ENCODE data around the gene RGS11.

DNA sequence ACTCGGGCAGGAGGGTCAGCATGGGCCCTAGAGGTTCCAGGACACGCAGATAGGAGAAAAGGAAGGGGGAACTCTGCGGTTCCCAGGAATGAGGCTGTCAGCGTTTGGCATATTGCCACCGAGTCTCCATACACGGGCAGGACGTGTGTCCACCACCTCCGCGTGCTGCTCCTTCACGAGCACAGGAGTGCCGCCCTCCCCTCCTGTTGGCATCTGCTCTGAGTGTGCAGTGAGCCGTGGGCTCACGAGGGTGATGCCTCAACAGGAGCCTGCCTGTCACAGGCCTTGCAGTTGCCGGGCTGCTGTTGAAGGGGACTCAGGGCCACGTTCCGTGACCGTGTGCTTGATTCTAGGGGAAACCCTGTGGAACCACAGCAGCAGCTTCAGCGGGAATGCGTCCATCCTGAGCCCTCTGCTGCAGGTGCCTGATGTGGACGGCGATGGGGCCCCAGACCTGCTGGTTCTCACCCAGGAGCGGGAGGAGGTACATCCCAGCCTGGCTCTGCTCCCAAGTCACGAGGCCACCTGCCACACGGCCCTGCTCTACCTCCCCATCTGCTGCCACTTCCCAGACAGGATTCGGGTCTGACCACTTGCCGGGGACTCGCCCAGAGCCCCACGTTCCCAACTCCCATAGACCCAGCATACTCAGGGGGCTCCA is 14.6 kb downstream of the RGS11 start:
- TF ChIP-seq POLR2A (IDR thresholded peaks at IDR 0.05) = no peak
- TF ChIP-seq, protein P1, sequence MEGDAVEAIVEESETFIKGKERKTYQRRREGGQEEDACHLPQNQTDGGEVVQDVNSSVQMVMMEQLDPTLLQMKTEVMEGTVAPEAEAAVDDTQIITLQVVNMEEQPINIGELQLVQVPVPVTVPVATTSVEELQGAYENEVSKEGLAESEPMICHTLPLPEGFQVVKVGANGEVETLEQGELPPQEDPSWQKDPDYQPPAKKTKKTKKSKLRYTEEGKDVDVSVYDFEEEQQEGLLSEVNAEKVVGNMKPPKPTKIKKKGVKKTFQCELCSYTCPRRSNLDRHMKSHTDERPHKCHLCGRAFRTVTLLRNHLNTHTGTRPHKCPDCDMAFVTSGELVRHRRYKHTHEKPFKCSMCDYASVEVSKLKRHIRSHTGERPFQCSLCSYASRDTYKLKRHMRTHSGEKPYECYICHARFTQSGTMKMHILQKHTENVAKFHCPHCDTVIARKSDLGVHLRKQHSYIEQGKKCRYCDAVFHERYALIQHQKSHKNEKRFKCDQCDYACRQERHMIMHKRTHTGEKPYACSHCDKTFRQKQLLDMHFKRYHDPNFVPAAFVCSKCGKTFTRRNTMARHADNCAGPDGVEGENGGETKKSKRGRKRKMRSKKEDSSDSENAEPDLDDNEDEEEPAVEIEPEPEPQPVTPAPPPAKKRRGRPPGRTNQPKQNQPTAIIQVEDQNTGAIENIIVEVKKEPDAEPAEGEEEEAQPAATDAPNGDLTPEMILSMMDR (IDR thresholded peaks at IDR 0.05) = no peak

Data from esophagus squamous epithelium (tissue), 4 donors.